IMR-90 (cell line): ENCODE data around the gene ZDHHC19. TPM values are rescaled to one million over a fixed set of nuclear protein-coding genes. Genes with fewer than 3 reads are reported as not detected.

Experiments used
- ATAC-seq: fragments of 200-7000 bp; cut with Tn5 transposase; 2 replicates; pipeline ENCODE4 v1.9.1; 2020; ENCODE audit warnings: low read depth, mild to moderate bottlenecking, moderate library complexity
- BruUV-seq: library from RNA; stranded (reverse); fragments of 400-500 nt; replicated peaks from 2 replicates; lab custom pipeline; 2021; lab: Mats Ljungman, UMichigan
- CTCF ChIA-PET: fragments of 300-600 bp; formaldehyde crosslinking; extraction: SDS; loops from one replicate; lab custom pipeline; 2021; ENCODE audit warnings: antibody characterized with exemption; lab: Yijun Ruan, JAX
- POLR2A ChIA-PET: fragments of 300-600 bp; sonication (Branson Sonifier 250); formaldehyde crosslinking; loops from one replicate; lab custom pipeline; 2022; ENCODE audit warnings: antibody characterized with exemption; ENCODE audit not compliant: unreplicated experiment; lab: Charles Lee
- DNase-seq: peaks from one replicate; pipeline ENCODE4 v3.0.0; 2013
- H2AFZ ChIP-seq: replicated peaks from 2 replicates; pipeline ENCODE3; 2013; ENCODE audit warnings: low read length, mild to moderate bottlenecking; ENCODE audit not compliant: poor library complexity
- H2AK5ac ChIP-seq: 2 replicates; pipeline ENCODE4 v1.6.1; 2013; ENCODE audit warnings: low read depth, low read length, inconsistent platforms
- H2AK9ac ChIP-seq: replicated peaks from 2 replicates; pipeline ENCODE3; 2013; ENCODE audit warnings: mild to moderate bottlenecking, low read depth, low read length, moderate library complexity; ENCODE audit not compliant: poor library complexity
- H2BK120ac ChIP-seq: 2 replicates; pipeline ENCODE4 v1.6.1; 2013; ENCODE audit warnings: low read depth, low read length, inconsistent platforms
- H2BK15ac ChIP-seq: 3 replicates; pipeline ENCODE4 v1.6.1; 2013; ENCODE audit warnings: low read depth, low read length, inconsistent platforms
- H2BK20ac ChIP-seq: 2 replicates; pipeline ENCODE4 v1.6.1; 2013; ENCODE audit warnings: low read depth, mild to moderate bottlenecking, inconsistent platforms, low read length, moderate library complexity
- H2BK5ac ChIP-seq: 2 replicates; pipeline ENCODE4 v1.6.1; 2013; ENCODE audit warnings: mild to moderate bottlenecking, low read depth, low read length, inconsistent platforms; ENCODE audit not compliant: poor library complexity, severe bottlenecking
- H3K14ac ChIP-seq: replicated peaks from 2 replicates; pipeline ENCODE4 v1.6.1; 2013; ENCODE audit warnings: low read depth, low read length, inconsistent platforms
- H3K18ac ChIP-seq: 2 replicates; pipeline ENCODE4 v1.6.1; 2013; ENCODE audit warnings: low read depth, low read length, control low read depth
- H3K23ac ChIP-seq: 2 replicates; pipeline ENCODE4 v1.6.1; 2013; ENCODE audit warnings: low read depth, low read length, inconsistent platforms
- H3K27ac ChIP-seq: 2 replicates; pipeline ENCODE4 v1.5.1; 2013; ENCODE audit warnings: mild to moderate bottlenecking, control low read depth, low read length; ENCODE audit not compliant: insufficient read depth
- H3K27me3 ChIP-seq: 2 replicates; pipeline ENCODE4 v1.6.1; 2013; ENCODE audit warnings: low read length; ENCODE audit not compliant: control insufficient read depth, insufficient read depth
- H3K36me3 ChIP-seq: 2 replicates; pipeline ENCODE4 v1.6.1; 2013; ENCODE audit warnings: low read length, mixed read lengths; ENCODE audit not compliant: control insufficient read depth, insufficient read depth
- H3K4ac ChIP-seq: 2 replicates; pipeline ENCODE4 v1.6.1; 2013; ENCODE audit warnings: low read depth, low read length, inconsistent platforms
- H3K4me1 ChIP-seq: 2 replicates; pipeline ENCODE4 v1.6.1; 2013; ENCODE audit warnings: low read length, mixed read lengths; ENCODE audit not compliant: control insufficient read depth, insufficient read depth
- H3K4me2 ChIP-seq: 2 replicates; pipeline ENCODE4 v1.6.1; 2013; ENCODE audit warnings: low read depth, mild to moderate bottlenecking, control low read depth, low read length, moderate library complexity
- H3K4me3 ChIP-seq: 2 replicates; pipeline ENCODE4 v1.5.1; 2013; ENCODE audit warnings: low read depth, mild to moderate bottlenecking, control low read depth, low read length, moderate library complexity; ENCODE audit not compliant: insufficient read depth
- H3K56ac ChIP-seq: 2 replicates; pipeline ENCODE4 v1.6.1; 2013; ENCODE audit warnings: low read length, inconsistent platforms; ENCODE audit not compliant: insufficient read depth; ENCODE audit errors: extremely low read depth
- H3K79me1 ChIP-seq, 2 experiments: 2 replicates each; pipeline ENCODE4 v1.6.1; 2013; ENCODE audit warnings: low read length in 2 of 2, inconsistent platforms in 1 of 2, low read depth in 1 of 2
- H3K9ac ChIP-seq: 2 replicates; pipeline ENCODE4 v1.6.1; 2013; ENCODE audit warnings: low read depth, low read length, control low read depth
- H3K9me1 ChIP-seq: 2 replicates; pipeline ENCODE4 v1.6.1; 2013; ENCODE audit warnings: low read length, inconsistent platforms; ENCODE audit not compliant: insufficient read depth
- H3K9me3 ChIP-seq: 2 replicates; pipeline ENCODE4 v1.6.1; 2013; ENCODE audit warnings: low read length; ENCODE audit not compliant: control insufficient read depth, insufficient read depth
- H4K20me1 ChIP-seq: 2 replicates; pipeline ENCODE4 v1.6.1; 2013; ENCODE audit warnings: low read length, inconsistent platforms; ENCODE audit not compliant: insufficient read depth
- H4K5ac ChIP-seq: 2 replicates; pipeline ENCODE4 v1.6.1; 2013; ENCODE audit warnings: mild to moderate bottlenecking, low read depth, low read length, control low read depth
- H4K8ac ChIP-seq, 2 experiments: 2 replicates each; pipeline ENCODE4 v1.6.1; 2013; ENCODE audit warnings: low read depth in 2 of 2, low read length in 2 of 2, control low read depth in 1 of 2, inconsistent platforms in 1 of 2
- H4K91ac ChIP-seq: 2 replicates; pipeline ENCODE4 v1.6.1; 2013; ENCODE audit warnings: low read depth, low read length, inconsistent platforms; ENCODE audit not compliant: insufficient read depth
- POLR2A ChIP-seq: IDR thresholded peaks from 2 replicates; pipeline ENCODE4 v1.6.1; 2012; ENCODE audit warnings: mild to moderate bottlenecking, low read depth, low read length
- whole genome bisulfite sequencing, 2 experiments: methylation state at CpG; one replicate each; pipeline versions ENCODE4 v1.1.5 to v1.1.7; 2013; ENCODE audit warnings: missing lambda C conversion rate in 2 of 2; ENCODE audit not compliant: insufficient read length in 1 of 2; ENCODE audit errors: extremely low coverage in 2 of 2; 5-methylcytosine and 5-hydroxymethylcytosine counted together
- dilution Hi-C: fragments of 300-500 bp; cut with HindIII; formaldehyde crosslinking; loops from one replicate; pipeline ENCODE4 v1.14.3; 2018; ENCODE audit warnings: low sequenced_read_pairs; ENCODE audit not compliant: unreplicated experiment
- in situ Hi-C: fragments of 300-500 bp; cut with MboI; formaldehyde crosslinking; loops from 3 replicates; pipeline ENCODE4 v1.14.3; 2019; ENCODE audit warnings: low sequenced_read_pairs, inconsistent platforms, mixed read lengths
- intact Hi-C: fragments of 100-400 bp; cut with micrococcal nuclease; formaldehyde crosslinking; loops from 2 replicates; pipeline ENCODE4 v1.10.0; 2022
- polyA plus RNA-seq, 3 experiments: library from polyadenylated mRNA; depleted of rRNA; stranded (reverse); fragments of >200 nt; gene quantifications; 2 replicates each; pipeline ENCODE4 v1.2.3, GENCODE V29; 2012; ENCODE audit warnings: low replicate concordance in 1 of 3
- total RNA-seq: library from RNA; depleted of rRNA; stranded (reverse); fragments of >200 nt; gene quantifications from 2 replicates; pipeline ENCODE4 v1.2.3, GENCODE V29; 2012

ZDHHC19 gene
- total and polyA plus RNA-seq, 2 of the 4 experiments (the other 2 are of a cell fraction), result 0.09 TPM; not detected in 1

DNA sequence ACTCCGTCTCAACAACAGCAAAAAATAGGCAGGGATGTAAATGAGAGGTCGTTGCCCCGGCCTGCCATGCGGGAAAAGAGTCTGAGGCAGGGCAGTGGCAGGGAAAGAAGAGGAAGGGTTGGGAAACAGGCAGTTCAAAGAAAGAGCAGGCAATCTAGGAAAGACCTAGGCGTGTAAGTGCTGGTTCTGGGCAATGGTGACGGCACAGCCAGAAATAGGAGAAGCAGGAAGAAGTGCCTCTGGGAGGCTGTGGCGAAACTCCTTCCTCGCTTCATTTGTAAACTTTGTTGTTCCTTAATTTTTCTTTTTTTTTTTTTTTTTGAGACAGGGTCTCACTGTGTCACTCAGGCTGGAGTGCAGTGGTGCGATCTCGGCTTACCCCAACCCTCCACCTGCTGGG, 9.4 kb upstream of the ZDHHC19 start:
- Histone ChIP-seq H2BK5ac (no peak overlapping the region), H3K23ac (no peak overlapping the region), H4K5ac (no peak overlapping the region), H2AK9ac (no peak overlapping the region), H3K9me1 (0 out of 2 replicates have a peak, but pooled peaks cover 3% of the 10 kb centered on the region), H2BK120ac (no peak overlapping the region), H4K8ac (no peak overlapping the region), H3K4ac (no peak overlapping the region), H3K27ac (no peak overlapping the region), H2BK20ac (no peak overlapping the region), H3K79me1 (no peaks in the 10 kb centered on the region), H3K4me1 (0 out of 2 replicates have a peak, but pooled peaks cover 2% of the 10 kb centered on the region), H3K36me3 (no peaks in the 10 kb centered on the region), H4K20me1 (no peaks in the 10 kb centered on the region; the same call in 1 of the 2 replicates), H3K4me3 (no peak overlapping the region), H4K91ac (no peak overlapping the region), H2AFZ (no peak overlapping the region), H3K4me2 (no peak overlapping the region), H3K9me3 (no peaks in the 10 kb centered on the region), H3K14ac (no peak overlapping the region), H3K27me3 (peaks cover 9% of the 10 kb centered on the region; the same call in 1 of the 2 replicates), H3K9ac (no peak overlapping the region), H2BK15ac (no peak overlapping the region), H2AK5ac (no peak overlapping the region), H3K56ac (no peak overlapping the region), H3K18ac (no peak overlapping the region)
- ChIA-PET CTCF (no interaction called here), POLR2A (no interaction called here)
- WGBS, 2 experiments, result no CpG with 5 or more reads among the region's 10 CpGs
- ATAC-seq (no peak), DNase-seq (no peak)
- intact Hi-C loops (no loop called here), dilution Hi-C loops (no loop called here), in situ Hi-C loops (no loop called here)
- no TSS peak for BruUV-seq
- TF ChIP-seq POLR2A, result no peak
